ENCODE data around the gene HIRIP3.
"Not testable (repeated sequence)": the region's sequence is repeated elsewhere in the genome, so short reads cannot be mapped to it uniquely, and the experiment has no call there.

Gene HIRIP3

GRCh38 chr16:29995324-29995910 is at the start of gene HIRIP3:
Gene HIRIP3, minus strand, starts transcription at chr16:29995617. Its CDS starts 12 bp downstream, at chr16:29995605.
- TF ChIP-seq CTCF (IDR thresholded peaks at IDR 0.05) (no peak), ZFX (IDR thresholded peaks at IDR 0.05; ENCODE audit: borderline replicate concordance) (no peak)

GRCh38 chr16:30041841-30042240 is 46.4 kb upstream of the HIRIP3 start:
- TF ChIP-seq CTCF (IDR thresholded peaks at IDR 0.05) (peak; percentile 61), ZFX (IDR thresholded peaks at IDR 0.05; ENCODE audit: borderline replicate concordance) (no peak)
- no peak overlapping the region for H3K27ac ChIP-seq

More at GRCh38 chr16:29995324-29995910, at the start of gene HIRIP3:
- H3K27ac ChIP-seq: peak within 1 kb of the TSS; percentile 99

GRCh38 chr16:30040690-30041089 is 45.3 kb upstream of the HIRIP3 start:
- not testable (repeated sequence) for H3K27ac ChIP-seq

- no peak for TF ChIP-seq CTCF (IDR thresholded peaks at IDR 0.05)
- no peak for TF ChIP-seq ZFX (IDR thresholded peaks at IDR 0.05; ENCODE audit: borderline replicate concordance)
- H3K27ac ChIP-seq: no peak overlapping the region
Measured at GRCh38 chr16:30040221-30040620, 44.8 kb upstream of the HIRIP3 start.

- TF ChIP-seq ZFX (IDR thresholded peaks at IDR 0.05; ENCODE audit: borderline replicate concordance) (no peak), CTCF (IDR thresholded peaks at IDR 0.05) (no peak)
- no peak overlapping the region for H3K27ac ChIP-seq
Measured at GRCh38 chr16:30033270-30033669, 37.9 kb upstream of the HIRIP3 start.

- H3K27ac ChIP-seq: no peak overlapping the region
- TF ChIP-seq ZFX (IDR thresholded peaks at IDR 0.05; ENCODE audit: borderline replicate concordance) (no peak), CTCF (IDR thresholded peaks at IDR 0.05) (peak; percentile 89)
Measured at GRCh38 chr16:30032083-30032819, 36.8 kb upstream of the HIRIP3 start.

- TF ChIP-seq CTCF (IDR thresholded peaks at IDR 0.05): no peak
- no peak for TF ChIP-seq ZFX (IDR thresholded peaks at IDR 0.05; ENCODE audit: borderline replicate concordance)
- no peak overlapping the region for H3K27ac ChIP-seq
Measured at GRCh38 chr16:30031477-30031918, 36.1 kb upstream of the HIRIP3 start.

Measured in 22Rv1 (cell line).